ENCODE measurements around the gene INTS14.

Gene INTS14

DNA sequence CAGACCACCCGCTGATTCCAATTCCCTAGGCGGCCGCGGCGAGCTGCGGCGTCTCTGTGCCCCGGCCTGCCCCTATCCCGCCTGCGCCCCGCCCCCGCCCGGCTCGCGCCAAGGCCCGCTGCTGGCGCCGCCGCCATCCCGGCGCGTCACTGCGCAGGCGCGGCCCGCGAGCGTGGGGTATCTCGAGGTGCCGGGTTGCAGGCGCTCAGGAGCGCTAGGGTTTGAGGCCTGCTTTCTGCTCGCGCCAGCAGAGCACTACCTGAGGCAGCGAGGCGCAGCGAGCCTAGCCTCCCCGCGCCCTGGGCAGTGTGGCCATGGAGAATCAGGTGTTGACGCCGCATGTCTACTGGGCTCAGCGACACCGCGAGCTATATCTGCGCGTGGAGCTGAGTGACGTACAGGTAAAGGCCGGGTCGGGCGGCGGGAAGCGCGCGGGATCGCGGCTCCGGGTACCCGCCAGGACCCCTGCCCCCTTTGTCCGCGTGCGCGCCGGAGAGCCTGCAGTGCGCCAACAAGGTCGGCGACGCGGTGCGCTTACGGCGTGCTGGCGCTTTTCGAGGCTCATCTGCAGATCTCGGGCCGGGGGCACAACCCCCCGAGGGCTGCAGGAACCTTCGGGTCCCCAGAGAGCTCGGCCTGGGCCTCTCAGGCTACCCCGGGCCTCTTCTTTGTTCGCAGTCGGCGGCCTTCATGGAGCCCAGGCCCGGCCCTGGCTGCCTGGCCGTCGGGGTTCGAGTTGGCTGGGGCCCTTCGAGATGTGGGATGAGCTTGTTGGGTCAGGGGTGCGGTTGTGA lies 80.4 kb downstream of the INTS14 start, which contains the start of gene HACD3:
Gene HACD3, plus strand, starts transcription at position 146 of the 794 bp plus-strand sequence. Its CDS starts 169 bp downstream, at position 315.
- peak; percentile 89 for DNase-seq (ENCODE audit: low read depth, low spot score)

DNA sequence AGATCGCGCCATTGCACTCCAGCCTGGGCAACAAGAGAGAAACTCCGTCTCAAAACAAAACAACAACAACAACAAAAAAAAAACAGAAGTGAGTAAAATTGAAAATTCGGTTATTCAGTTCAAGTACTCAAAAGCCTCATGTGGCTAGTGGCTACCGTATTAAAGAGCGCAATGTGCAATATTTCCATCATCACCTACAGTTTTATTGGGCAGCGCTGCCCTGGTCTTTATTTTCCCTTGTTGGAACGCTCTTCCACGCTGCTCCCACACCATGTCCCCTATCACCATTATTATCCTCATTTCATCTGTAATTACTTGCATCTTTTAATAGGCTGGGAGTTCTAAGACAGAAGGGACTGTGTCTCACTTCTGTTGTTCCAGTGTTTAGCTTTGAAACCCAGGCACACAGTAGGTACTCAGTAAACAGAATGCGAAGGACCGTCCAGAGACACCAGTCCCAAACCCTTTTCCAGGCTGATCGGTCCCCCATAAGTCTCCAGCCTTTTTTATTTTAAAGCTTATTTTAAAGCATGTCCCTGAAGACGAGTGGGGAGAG lies 81.1 kb downstream of the INTS14 start:
- no peak for DNase-seq (ENCODE audit: low read depth, low spot score)

All from ELF-1 (cell line).